ENCODE data around the gene ITM2C.

Gene ITM2C

DNA sequence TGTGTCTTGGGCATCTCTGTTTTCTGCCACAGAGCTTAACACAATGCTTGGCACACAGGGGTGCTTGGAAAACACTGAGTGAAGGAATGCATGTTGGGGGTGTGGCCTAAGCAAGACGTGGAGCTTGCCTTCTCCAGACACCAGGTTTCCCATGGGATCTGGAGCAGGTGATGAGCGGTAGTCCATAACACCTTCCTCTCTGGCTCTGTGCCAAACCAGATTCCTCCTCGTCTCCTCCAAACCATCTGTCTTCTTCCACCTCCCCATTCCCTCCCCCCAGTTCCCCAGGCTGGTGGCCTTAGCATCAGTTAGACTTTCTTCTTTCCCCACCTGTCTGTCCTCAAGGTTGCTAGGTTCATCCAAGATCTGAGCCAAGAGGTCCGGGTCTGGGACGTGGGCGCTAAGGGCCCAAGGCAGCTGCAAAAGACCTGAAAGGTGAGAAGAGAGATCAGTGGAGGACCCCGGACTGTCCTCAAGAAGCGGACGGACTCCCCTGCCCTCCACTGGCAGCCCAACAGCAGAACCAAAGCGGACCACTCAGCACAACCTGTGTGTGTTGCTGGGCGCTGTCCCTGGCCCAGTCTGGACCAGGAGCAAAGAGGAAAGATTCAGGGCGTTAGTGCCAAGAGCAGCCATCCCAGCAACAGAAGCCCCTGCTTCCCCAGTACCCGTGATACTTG lies 1.2 kb upstream of the ITM2C start:
- TF ChIP-seq, protein P1, sequence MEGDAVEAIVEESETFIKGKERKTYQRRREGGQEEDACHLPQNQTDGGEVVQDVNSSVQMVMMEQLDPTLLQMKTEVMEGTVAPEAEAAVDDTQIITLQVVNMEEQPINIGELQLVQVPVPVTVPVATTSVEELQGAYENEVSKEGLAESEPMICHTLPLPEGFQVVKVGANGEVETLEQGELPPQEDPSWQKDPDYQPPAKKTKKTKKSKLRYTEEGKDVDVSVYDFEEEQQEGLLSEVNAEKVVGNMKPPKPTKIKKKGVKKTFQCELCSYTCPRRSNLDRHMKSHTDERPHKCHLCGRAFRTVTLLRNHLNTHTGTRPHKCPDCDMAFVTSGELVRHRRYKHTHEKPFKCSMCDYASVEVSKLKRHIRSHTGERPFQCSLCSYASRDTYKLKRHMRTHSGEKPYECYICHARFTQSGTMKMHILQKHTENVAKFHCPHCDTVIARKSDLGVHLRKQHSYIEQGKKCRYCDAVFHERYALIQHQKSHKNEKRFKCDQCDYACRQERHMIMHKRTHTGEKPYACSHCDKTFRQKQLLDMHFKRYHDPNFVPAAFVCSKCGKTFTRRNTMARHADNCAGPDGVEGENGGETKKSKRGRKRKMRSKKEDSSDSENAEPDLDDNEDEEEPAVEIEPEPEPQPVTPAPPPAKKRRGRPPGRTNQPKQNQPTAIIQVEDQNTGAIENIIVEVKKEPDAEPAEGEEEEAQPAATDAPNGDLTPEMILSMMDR (IDR thresholded peaks at IDR 0.05; ENCODE audit: borderline replicate concordance, insufficient read depth, low read depth, low read length), result no peak
- H3K4me3 ChIP-seq (ENCODE audit: low read depth, low read length), result no peak overlapping the region

DNA sequence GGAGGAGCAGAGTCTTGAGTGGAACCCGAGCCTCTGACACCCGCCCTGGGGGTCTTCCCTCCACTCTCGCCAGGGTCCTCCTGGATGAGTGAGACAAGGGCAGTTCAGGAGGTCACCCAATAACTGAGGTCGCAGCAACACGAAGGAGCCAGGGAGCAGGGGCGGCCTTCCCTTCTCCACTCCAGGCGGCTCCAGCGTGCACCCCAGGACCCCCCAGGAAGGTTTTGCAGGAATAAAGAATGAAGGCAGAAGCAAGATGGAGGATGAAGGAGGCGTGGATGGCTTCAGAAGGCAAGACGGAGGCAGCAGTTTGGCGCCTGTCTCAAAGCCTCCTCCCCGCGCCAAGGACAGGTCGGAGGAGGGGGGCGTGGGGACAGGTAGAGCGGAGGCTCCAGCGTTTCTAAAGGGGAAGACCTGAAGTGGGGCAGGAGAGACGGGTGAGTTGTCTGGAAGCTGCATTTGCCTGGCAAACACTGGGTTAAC lies 579 bp upstream of the ITM2C start:
- peak overlapping the region; percentile 89 for H3K4me3 ChIP-seq (ENCODE audit: low read depth, low read length)
- TF ChIP-seq, protein P1 (IDR thresholded peaks at IDR 0.05; ENCODE audit: borderline replicate concordance, insufficient read depth, low read depth, low read length), result no peak

DNA sequence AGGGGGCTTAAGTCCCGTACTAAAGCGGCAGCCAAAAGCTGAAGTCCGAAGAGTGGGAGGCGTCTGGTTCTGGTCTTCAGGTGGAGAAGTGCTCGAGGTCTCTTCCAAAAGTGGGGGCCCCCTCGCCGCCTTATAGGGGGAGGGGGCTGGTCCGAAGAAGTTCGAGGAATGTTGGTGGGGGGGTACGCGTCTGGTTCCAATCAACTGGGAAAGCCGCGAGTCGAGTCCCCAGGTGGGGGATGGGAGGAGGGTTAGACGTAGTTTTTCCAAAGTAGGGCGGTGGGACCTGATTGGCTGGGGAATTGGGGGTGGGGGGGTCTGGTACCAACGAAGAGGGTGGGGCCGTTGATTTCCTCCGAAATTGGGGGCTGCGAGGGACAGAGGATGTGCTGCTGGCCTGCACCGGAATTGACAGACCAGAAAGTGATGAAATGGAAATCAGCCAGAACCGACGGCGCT lies 594 bp downstream of the ITM2C start:
- H3K4me3 ChIP-seq (ENCODE audit: low read depth, low read length), result peak overlapping the region; percentile 89
- TF ChIP-seq, protein P1 (IDR thresholded peaks at IDR 0.05; ENCODE audit: borderline replicate concordance, insufficient read depth, low read depth, low read length), result no peak

DNA sequence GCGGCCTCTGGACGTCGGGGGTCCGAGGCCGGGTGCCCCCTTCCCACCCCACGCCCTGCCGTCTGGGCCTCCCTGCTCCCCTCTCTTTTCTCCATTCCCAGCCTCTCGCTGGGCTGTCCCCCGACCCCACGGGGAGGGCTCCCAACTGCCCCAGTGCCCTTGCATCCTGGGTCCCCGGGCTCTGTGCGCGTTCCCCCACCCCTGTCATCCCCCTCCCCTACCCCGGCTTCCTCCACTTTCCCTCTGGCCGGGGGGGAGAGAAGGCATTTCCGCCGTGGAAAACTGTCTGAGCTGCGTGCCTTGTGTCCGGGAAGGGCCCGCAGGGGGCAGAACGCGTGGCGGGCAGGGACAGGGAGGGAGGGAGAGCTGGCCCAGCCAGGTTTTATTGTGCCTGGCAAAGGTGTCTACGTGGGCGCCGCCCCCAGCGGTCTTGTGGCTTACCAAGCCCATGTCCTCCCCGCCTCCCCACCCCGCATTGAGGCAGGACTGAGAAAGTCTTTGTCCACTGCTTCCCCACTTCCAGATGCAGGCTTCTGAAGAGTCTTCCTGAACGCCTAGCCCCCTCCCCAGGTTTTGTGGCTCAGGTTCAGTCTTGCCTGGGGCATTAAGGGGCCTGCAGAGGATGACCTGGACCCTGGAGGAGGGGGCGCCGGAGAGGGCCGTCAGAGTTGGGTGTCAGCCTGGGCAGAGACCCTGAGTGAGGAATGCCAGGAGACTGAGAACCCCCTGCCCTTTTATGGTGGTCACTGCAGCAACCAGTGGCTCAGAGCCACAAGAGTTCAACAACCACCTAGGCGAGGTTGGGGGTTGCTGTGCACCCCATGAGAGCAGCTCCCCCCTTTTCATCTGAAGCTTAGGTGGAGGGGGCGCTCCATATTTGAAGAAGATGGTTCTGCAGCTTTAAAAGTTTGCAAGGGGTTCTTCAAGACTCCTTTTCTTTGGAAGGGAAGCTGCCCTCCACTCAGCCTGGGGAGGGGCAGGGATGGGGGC lies 1.3 kb downstream of the ITM2C start:
- TF ChIP-seq, protein P1 (IDR thresholded peaks at IDR 0.05; ENCODE audit: borderline replicate concordance, insufficient read depth, low read depth, low read length), result no peak
- peak overlapping the region; percentile 89 for H3K4me3 ChIP-seq (ENCODE audit: low read depth, low read length)

DNA sequence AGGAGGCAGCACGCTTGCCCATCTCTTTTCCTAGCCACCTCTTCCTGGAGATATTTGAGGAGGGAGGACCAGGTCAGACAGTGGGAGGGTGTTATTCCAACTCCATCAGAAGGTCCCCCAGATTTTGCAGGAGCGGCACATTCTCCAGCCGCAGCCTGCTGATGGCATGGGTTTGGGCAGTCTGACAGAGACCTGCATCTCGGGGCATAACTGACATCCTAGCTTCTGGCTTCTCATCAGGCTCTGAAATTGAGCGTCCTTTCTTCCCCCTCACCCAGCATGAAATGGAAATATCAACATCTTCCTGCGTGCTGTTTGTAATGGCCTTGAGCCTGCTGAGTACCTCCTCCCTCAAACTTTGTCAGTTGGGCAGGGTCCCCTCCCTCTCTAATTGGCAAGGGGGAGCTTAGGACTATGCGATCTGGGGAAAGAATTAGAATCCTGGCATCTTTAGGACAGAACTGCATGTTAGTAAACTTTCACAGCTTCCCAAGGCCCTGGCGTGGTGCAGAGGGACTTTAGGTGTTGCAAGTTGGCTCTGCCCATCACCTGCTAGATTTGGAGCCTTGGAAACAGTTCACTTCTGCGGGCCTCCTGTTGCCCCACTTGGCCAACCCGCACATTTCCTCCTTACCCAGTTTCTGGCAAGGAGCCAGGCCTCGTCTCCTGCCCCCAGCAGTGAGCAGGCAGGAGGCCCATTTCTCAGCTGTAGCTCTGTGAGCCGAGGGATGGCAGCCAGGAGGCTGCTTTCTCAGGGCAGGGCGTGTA lies 2.2 kb downstream of the ITM2C start:
- TF ChIP-seq, protein P1 (IDR thresholded peaks at IDR 0.05; ENCODE audit: borderline replicate concordance, insufficient read depth, low read depth, low read length), result no peak
- peak overlapping the region; percentile 89 for H3K4me3 ChIP-seq (ENCODE audit: low read depth, low read length)

DNA sequence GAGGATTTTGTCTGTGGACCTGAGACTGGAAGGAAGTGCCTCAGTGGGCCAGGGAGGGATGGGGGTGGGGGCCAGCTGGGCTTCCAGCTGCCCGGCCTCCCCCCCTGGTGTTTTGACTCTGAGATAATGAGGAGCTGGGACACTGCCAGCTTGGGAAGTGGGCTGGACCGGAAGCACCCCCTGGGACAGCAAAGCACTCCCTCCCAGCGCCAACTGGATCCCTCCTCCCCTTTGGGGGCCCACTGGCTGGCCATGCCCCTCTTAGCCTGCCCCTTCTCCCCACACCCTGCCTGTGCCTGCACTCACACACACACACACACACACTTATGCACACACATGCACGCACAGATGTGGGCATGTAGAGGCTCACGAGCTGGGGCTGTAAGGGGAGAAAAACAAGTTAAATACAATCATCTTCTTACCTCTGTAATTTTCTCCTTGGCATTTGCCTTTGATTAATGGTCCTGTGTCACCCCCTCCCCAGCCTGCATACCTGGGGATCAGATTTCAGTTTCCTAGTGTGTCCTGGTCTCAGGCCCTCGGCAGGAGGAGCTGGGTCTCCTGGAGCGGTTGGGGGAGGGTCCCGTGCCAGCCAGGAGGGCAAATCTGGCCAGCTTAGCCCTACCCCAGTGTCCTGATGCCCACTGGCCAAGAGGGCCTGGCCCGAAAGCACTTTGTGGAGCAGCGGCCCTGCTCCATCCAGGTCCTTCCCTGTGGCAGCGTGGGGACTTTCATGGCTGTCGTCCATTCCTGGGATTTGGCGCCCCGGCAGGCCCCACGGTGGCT lies 3.6 kb downstream of the ITM2C start:
- TF ChIP-seq, protein P1 (IDR thresholded peaks at IDR 0.05; ENCODE audit: borderline replicate concordance, insufficient read depth, low read depth, low read length), result no peak
- H3K4me3 ChIP-seq (ENCODE audit: low read depth, low read length), result no peak overlapping the region

Measured in GM12875 (cell line).